SH-SY5Y (cell line): Measurements from ENCODE around the gene STX10.

Source experiments
- GATA2 ChIP-seq: IDR thresholded peaks from 2 replicates; pipeline ENCODE4 v1.6.1; 2011; ENCODE audit warnings: mild to moderate bottlenecking, low read depth, low read length
- GATA3 ChIP-seq: IDR thresholded peaks from 2 replicates; pipeline ENCODE4 v1.6.1; 2011; ENCODE audit warnings: low read depth, mild to moderate bottlenecking, low read length, moderate library complexity

Gene STX10

GRCh38 chr19:13133241-13133870 lies 16.8 kb downstream of the STX10 start:
- TF ChIP-seq GATA3 (no peak), GATA2 (no peak)

DNA sequence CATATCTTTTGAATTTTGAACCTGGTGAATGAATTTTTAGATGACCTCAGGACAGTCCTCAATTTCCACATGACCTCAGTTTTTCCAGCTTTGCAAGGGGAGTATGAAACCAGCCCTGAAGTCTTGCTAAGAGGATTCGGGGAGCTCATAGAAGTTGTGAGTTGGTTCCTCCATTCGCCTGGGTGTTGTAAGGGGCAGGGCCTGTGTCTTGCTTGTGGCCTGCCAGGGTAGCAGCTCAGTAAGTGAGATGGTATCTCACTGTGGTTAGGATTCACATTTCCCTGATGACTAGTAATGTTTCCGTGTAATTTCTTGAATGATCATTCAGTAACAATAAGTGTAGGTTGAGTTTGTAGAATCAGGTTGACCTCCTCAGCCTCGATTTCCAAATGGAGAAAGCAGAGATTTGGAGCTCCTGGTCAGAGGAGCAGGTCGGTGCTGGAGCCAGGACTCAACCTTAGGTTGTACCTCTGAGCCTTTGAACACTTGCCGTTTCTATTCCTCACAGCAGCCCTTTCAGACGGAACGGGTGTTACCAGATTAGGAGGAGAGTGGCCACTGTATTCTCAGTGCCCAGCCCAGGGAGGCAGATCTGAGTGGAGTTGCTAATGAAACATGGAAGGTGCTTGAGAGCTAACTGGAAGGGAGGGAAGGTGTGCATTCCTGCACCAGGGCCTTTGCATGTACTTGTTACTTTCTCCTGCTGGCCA lies 17.5 kb downstream of the STX10 start:
- no peak for TF ChIP-seq GATA2
- TF ChIP-seq GATA3, result no peak

DNA sequence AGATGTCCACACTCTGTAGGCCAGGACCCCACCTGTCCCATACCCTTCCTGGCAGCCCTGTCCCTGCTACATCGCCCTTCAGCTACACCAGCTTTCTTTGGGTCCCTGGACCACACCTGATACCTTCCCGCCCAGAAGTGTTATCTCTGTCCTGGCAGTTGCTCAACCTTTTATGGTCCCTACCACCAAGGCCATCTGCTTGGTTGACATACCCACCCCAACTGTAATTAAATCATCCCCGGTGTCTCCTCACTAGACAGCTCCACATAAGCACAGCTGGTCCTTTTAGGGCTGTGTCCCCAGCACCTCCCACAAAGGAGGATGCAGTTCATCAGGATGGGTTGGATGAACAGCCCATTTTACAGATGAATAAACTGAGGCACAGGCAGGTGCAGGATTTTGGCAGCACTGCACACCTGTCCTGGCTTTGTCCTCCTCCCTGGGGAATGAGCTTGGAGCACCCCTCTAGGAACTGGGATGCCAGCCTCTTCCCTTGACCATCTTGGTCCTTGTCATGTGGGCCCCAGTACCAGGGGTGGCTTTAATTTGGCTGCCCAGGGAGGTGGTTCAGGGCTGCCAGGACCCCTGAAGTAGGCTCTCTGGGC lies 19.2 kb downstream of the STX10 start:
- TF ChIP-seq GATA2, result no peak
- no peak for TF ChIP-seq GATA3

DNA sequence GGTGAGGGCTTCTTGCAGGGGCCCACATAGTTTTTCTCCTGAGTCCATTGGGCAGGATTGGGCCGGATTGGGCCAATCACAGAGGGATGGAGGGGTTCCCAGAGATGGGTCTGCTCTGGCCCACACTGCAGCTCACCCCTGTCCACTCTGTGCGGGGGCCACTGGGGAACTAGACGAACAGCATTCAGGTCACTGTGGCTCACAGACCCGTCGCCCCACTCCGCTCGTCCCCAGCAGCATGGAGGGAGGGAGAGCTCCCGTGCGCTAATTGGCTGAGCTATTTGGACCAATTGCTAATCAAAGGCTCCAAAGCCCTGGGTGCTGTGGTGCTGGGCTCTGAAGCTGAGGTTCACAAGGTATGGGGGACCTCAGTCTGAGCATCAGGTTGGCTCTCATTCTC lies 20.8 kb downstream of the STX10 start:
- TF ChIP-seq GATA3, result no peak
- TF ChIP-seq GATA2, result no peak

DNA sequence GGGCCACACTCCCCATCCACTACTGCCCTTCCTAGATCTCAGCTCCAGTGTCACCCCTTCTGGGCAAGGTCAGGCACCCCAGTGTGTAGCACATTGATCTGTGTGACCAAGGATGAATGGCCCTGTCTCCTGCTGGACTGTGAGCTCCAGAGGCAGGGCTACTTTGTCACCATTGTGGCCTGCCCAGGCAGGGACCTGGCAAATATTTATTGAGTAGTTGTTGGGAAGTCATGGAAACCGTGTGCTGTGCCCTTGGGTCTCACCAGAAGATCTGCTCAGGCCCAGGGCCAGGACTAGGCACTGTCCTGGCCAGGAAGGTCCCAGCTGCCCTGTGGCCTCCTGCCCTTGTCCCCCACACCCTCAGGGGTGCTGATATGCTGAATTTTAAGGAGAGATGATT lies 21.6 kb downstream of the STX10 start:
- TF ChIP-seq GATA3, result no peak
- no peak for TF ChIP-seq GATA2

- TF ChIP-seq GATA3, result no peak
- TF ChIP-seq GATA2, result no peak
Measured at GRCh38 chr19:13127811-13128575, 22.2 kb downstream of the STX10 start.

- no peak for TF ChIP-seq GATA3
- no peak for TF ChIP-seq GATA2
Measured at GRCh38 chr19:13127051-13127450, 23.1 kb downstream of the STX10 start.

DNA sequence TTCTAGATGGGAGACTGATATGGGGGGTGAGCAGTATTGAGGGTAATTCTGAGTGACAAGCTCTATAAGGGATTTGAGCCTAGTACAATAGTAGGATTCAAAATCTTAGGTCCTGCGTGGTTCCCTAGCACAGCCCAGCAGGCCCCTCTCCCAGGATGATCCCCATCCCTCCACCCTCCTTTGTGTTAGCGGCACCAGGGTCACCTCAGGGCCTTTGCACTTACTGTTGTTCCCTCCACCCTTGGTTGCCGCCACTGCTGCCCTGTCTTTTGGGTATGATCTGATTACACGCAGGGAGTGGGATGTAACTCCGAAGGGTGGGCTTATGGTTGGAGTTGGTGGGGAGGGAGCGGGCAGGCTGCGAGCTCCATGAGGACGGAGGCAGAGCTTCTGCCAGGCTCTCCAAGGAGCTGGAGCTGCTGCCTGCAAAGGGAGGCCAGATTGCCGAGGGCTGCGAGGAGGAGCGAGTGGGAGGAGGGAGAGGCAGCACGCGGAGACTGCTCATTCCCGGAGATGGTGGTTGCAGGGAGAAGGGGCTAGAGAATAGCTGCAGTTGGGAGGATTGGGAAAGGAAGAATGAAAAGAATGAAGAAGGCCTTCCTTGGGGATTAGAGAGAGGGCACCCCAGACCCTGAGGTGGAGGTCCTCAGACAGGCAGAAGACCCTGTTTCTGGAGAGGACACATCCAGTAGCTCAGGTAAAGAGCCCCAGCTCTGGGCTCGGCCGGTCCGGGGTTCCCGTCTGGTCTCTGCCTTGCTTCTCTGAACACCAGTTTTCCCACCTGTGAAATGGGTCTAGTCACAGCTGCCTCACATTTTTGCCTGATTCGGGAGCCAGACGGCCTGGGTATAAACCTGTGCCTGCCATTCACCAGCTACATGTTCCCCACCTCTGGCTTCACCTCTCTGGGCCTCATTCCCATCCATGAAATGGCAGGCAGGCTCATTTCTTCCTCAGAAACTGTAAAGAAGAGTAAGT lies 26.9 kb downstream of the STX10 start:
- TF ChIP-seq GATA2 (no peak), GATA3 (no peak)

DNA sequence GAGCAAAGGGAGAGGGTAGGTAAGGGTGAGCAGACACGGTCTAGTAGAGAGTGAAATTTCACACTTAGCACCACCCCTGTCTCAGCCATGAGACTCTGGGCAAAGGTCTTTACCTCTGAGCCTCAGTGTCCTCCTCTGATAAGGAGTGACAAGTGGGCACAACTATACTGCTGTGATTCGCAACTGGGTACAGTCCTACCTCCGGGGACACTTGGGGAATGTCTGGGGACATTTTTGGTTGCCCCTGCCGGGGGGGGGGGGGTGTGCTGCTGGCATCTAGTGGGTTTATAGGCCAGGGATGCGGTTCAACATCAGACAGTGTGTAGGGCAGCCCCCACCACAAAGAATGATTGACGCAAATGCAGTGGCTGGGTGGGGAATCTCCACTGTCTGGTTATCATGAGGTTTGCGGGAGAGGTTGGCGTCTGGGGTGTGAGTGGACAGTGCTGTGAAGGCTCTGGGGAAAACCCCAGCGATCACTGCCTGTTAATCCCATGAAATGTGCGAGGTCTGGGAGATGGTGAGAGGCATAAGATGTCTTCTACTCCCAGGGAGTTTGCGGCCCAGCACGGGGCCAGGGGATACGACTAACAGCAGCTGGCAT lies 27.8 kb downstream of the STX10 start:
- no peak for TF ChIP-seq GATA3
- no peak for TF ChIP-seq GATA2

DNA sequence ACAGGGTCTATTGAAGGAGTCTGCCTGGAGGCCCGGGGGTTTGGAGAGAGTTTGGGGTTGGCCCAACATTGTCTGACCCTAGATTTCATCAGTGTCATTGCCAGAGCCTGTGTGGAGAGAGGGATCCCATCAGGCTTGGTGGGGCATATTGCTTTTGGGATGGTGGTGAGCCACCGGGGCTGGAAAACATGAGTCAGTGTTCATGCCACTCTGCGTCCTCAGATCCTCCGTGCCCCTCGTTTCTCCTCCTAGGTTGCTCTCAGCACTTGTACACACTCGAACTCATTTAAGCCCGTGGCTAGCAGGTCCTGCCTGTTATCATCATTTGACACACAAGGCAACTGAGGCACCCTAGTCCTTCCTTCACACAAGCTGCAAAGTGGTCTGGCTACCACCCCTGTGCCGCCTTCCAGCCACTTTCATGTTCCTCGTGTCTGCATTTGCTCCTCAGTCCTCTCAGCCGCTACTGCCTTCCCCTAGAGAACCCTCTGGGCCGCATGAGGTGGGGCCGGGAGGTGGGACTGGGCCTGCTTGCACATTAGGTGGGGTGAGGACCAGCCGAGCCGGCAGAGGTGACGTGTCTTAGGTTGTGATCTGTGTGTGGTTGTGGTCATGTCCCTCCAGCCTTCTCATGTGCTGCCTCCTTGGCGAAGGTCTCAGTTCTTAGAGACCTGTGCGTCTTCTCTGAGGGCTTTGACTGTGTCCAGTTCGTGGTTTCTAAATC lies 28.5 kb downstream of the STX10 start:
- TF ChIP-seq GATA3 (no peak), GATA2 (no peak)

GRCh38 chr19:13120817-13121216 lies 29.4 kb downstream of the STX10 start:
- no peak for TF ChIP-seq GATA2
- no peak for TF ChIP-seq GATA3

DNA sequence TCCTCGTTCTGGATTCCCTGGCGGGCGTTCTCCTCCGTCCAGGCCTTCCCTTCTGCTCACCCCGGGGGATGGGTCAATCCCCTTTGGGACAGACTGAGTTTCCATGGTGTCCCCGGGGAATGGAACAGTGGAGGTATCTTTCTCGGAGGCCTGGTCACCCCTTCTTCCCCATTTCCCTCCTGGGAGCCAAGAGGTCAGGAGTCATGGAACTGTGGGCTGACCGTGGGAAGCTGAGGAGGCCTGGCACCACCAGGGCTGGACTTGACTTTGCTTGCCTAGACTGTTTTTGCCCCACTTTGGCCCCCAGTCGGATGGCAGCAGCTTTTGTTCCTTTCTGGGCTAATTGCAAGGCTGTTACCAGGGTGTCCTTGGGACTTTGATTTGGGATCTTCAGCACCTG lies 30.1 kb downstream of the STX10 start:
- TF ChIP-seq GATA3 (no peak), GATA2 (no peak)

- no peak for TF ChIP-seq GATA3
- TF ChIP-seq GATA2, result no peak
Measured at GRCh38 chr19:13119627-13120026, 30.5 kb downstream of the STX10 start.
